GM19372 (cell line): Measurements from ENCODE around the gene ZYX.
"Not testable (repeated sequence)": the region's sequence is repeated elsewhere in the genome, so short reads cannot be mapped to it uniquely, and the experiment has no call there.

Experiments used
- ATAC-seq: cut with Tn5 transposase; IDR thresholded peaks from one replicate; pipeline ENCODE4 v1.9.1; 2021; ENCODE audit warnings: mild to moderate bottlenecking, low read depth, moderate library complexity; ENCODE audit not compliant: unreplicated experiment

The ZYX gene

DNA sequence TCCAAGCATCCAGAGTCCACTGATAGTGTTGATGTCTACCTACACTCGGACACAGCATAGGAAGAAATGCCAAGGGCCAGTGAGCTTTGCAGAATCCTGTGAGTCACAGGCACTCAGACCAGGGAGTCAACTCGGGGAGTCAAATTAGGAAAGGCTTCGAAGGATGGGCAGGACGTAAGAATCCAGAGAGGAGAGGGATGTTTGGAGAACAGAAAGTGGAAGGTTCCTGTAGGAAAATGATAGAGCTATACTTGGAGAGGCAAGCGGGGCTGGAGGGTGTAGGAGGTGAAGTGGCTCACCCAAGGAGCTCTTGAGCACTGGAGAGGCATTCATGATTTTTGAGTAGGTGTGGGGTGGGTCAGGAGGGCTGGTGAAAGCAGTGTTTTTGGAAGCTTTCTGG, 3.0 kb downstream of the ZYX start:
- no peak for ATAC-seq

DNA sequence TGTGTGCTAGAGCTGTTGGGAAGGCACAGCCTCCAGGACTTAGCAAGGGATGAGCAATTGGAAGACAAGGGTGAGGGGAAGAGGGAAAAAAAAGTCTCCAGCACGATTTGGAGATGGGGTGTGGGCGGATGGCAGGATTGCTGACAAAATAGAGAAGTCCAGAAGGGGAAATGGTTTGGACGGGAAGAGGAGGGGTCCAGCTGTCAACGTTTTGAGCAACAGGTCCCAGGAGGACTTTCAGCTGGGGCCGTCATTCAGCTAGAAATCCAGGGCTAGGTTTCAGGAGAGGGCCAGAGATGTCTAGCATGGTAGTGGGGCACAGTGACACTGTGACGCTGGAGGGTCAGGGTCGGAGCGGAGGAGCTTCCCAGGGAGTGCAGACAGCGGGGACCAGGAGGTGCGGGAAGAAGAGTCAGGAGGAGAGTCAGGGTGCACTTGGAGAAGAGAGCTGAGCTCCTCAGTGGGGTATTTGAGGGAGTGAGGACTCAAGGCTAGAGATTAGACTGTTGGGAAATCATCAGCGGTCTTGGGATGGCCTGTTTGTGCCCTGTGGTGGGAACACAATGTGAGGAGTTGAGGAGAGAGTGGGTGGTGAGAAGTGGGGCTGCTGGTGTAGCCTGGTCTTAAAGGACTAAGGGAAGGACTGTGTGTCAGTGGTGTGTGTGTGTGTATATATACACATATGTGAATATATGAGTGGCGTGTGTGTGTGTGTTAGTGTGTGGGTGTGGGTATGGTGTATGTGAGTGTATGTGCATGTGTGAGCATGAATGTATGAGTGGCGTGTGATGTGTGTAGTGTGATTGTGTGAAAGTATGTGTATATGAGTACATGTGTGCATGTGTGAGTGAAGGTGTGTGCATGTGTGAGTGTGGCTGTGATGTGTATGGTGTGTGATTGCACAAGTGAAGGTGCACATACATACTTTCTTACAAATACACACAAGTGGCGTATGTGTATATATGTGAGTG, 3.8 kb downstream of the ZYX start:
- ATAC-seq = no peak

DNA sequence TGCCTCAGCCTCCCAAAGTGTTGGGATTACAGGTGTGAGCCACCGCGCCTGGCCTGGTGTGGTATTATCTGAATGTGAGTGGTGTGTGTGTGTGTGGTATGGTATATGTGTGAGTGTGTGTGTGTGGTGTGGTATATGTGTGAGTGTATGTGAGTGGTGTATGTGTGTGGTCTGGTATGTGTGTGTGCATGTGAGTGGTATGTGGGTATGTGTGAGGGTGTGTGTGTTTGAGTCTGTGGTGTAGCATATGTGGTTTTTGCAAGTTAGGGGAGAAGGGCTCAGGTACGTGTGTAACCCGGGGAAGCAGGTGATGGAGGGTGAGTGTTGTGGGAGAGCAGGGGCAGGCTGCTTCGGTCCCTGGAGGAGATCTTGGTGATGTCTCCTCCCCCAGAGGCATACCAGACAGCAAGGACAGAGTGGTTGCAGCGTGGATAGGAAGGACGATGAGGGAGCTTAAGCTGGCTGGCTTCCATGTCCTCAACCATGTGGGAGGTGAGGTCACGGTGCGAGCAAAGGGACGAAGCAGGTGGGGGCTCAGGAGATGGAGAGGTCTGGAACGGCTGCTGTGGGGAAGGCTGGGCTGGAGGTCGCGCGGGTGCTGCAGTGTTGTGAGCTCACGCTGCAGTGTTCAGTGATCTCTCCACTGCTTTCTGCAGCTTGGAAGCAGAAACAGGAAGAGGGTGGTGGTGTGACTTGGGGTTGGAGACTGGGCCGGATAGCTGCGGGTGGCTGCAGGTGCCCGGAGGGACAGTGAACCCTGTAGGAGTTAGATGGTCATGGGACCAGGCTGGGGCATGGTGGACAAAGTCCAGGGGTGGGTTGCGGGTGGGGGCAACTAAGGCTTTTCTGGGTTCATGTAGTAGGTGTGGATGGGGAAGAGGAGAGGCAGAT, 5.0 kb downstream of the ZYX start:
- no peak for ATAC-seq

DNA sequence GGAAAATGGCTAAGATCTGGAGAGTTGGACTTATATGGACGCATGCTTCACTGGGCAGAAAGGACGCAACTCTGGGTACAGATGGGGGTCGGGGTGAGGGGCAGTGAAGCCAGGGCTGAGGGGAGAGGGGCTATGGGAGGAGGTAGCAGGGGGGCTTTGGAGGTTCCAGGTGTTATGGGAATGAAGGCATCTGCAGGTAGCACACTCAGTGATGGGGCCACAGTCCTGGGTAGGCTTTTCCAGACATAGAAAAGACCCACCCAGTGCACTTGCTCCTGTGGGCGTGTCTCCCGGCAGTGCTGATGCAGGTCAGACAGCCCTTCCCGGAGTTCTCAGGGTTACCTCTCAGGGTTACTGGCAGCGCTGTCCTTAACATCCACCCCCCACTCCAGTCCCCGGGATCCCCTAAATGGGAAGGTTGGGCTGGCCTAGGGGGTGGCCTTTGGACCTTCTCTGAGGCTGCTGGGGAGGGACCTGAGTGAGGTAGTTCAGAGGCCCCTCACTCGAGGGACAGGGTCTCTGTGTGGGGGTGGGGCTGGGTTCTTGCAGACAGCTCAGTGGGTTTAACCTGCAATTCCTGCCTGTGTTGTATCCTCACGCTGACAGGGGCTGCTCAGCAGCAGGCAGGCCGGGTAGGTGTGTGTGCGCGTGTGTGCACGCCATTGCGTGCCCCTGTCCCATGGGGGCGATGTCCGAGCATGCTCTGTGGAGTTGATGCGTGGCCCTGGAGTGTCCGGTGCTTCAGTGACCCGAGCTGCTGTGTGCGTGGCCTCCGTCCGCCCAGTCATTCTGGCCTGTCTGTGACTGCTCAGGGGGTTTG, 6.2 kb downstream of the ZYX start:
- ATAC-seq = no peak

DNA sequence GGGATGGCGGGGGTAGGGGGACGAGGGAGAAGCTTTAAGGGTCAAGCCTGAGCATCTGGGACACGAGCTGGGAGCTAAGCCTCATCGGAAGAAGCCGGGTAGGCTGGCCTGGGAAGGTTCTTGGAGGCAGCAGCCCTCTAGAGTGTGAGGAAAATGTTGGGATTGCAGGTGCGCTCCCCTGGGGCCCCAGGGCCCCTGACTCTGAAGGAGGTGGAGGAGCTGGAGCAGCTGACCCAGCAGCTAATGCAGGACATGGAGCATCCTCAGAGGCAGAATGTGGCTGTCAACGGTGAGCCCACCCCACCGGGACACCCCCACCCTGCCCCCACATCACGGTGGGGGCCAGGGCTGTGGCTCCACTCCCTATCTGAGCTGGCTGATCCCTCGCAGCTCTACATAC, 6.9 kb downstream of the ZYX start:
- ATAC-seq = no peak

DNA sequence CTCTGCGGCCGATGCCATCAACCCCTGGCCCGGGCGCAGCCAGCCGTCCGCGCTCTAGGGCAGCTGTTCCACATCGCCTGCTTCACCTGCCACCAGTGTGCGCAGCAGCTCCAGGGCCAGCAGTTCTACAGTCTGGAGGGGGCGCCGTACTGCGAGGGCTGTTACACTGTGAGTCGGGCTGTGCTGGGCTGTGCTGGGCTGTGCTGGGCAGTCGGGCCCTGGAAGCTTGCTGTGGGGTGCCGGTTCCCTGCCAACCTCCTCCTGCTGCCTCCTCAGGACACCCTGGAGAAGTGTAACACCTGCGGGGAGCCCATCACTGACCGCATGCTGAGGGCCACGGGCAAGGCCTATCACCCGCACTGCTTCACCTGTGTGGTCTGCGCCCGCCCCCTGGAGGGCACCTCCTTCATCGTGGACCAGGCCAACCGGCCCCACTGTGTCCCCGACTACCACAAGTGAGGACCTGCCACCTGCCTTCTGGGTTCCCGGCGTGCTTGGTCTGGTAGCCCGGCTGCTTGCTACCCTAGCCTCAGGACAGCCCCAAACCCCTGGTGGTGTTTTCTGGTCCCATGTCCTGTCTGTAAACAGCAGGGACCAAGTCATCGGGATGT, 7.5 kb downstream of the ZYX start:
- ATAC-seq = no peak

DNA sequence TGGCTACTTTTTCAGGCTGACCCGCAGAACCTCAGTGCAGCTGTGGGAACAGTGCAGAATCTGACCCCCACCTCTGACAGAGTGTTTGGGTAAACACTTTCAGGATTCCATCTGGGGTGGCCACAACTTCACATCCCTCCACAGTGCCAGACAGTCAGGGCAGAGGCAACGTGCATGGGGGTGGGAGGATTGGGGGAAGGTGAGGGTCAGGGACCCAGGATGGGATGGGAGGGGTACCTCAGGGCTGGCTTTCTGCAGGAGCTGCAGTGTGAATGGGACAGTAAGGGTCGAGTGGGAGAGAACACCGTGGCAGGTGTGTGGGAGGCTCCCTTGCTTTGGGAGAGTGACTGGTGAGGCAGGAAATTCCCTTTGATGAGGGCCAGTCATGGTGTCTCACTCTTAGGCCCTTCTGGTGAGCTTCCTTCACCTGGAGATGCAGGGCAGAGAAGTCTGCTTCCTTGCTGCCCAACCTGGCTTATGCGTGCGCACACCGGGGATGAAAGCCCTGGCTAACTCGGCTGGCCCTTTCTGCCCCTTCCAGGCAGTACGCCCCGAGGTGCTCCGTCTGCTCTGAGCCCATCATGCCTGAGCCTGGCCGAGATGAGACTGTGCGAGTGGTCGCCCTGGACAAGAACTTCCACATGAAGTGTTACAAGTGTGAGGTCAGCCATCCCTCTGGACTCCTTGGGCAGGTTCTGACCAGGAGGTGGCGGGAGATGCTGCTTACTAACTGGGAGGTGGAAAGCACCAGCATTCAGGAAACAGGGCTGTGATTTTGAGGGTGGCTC, 8.4 kb downstream of the ZYX start:
- no peak for ATAC-seq

DNA sequence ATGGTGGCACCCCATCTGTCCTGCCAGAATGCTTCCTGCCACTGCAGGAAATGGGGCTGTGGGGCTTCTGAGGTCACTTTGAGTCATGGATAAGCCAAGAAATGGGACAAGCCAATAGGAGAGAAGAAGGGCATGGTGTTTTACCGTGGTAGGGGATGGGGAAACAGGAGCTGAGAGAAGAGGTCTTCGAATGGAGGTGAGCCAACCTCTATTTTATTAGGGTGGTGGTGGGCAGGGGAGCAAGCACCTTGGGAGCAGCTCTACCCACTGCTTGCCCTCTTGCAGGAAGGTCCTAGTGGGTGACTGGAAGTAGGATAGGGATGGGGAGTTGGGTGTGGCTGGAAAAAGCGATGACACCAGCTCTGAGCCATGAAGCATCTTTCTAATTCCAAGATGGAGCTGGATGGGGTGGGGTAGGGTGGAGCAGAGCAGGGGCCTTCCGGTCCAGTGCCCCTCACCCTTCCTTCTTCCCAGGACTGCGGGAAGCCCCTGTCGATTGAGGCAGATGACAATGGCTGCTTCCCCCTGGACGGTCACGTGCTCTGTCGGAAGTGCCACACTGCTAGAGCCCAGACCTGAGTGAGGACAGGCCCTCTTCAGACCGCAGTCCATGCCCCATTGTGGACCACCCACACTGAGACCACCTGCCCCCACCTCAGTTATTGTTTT, 9.1 kb downstream of the ZYX start:
- no peak for ATAC-seq

DNA sequence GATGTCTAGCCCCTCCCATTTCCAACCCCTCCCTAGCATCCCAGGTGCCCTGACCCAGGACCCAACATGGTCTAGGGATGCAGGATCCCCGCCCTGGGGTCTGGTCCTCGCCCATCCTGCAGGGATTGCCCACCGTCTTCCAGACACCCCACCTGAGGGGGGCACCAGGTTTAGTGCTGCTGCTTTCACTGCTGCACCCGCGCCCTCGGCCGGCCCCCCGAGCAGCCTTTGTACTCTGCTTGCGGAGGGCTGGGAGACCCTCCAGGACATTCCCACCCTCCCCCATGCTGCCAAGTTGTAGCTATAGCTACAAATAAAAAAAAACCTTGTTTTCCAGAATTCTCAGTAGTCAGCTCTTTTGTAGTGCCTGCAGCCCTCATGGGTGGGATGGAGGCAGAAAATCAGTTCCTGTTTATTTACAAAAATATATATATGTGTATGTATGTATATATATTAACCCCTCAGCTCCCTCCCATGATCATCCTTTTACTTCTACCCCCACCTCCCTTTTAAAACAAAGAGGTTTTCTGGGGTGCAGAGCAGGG, 9.7 kb downstream of the ZYX start:
- ATAC-seq = no peak

DNA sequence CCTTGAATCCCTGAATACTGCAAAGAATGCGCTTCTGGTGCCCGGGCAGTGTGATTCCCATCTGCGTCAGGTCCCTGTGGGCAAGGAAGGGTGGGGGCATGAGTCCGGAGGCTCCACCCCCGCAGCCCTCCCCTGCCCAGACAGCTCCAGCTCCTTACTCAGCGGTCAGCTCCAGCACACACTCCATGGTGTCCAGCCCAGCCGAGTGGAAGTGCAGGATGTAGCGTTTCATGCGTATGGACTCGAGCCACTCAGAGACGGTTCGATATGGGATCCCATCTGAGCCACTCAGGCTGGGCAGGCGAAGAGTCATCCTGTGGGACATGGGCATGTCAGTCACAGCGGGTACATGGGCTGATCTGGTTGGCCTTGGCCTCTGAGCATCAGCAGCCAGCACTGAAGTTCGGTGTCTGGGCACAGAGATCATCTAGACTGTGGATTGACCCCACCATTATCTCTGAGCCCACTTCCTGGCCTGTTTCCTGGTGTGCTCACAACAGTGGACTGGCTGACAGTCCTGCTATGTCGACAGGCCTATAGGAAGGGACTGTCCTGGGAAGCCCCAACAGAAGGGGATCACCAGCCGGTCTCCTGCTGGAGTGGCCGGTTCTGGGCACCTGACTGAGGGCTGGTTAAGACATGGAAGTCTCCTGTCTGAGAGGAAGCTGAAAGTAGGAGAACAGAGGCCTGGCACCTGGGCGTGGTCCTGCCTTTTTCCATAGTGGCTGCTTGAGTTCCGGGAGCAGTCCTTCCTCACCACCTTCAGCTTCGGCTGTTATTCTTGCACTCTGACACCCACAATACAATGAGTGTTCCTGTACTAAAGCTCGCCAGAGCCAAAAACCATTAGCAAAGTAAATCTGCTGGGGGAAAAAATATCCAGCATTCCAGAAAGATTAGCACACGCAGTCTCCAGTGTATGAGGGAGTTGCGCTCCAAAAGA, 10.6 kb downstream of the ZYX start:
- ATAC-seq = no peak

DNA sequence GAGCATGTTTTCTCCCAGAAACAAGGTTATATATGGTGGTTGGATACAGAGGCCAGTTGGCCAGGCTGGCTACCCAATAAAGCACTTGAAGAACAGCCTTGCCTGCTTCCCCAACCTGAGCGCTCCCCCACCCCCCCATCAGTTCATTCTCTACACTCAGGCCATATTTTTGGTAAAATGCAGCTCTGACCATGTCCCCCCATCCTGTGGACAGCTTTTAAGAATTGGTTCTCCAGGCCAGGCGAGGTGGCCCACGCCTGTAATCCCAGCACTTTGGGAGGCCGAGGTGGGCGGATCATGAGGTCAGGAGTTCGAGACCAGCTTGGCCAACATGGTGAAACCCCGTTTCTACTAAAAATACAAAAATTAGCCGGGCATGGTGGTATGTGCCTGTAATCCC, 11.3 kb downstream of the ZYX start:
- ATAC-seq = not testable (repeated sequence)

DNA sequence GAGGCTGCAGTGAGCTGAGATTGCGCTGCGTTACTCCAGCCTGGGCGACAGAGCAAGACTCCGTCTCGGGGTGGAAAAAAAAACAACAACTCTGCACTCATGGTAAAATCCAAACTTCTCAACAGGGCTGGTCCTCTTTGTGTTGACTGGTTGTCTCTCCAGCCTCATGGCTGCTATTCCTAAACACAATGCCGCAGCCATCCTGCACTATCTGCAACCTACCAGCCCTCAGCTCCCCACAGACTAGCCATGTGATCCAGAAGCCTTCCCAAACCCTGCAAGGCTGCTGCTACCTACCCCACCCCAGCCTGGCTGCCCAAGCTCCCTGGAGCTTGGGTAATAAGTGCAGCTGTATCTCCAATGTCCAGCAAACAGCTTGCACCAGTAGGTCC, 11.7 kb downstream of the ZYX start:
- no peak for ATAC-seq

DNA sequence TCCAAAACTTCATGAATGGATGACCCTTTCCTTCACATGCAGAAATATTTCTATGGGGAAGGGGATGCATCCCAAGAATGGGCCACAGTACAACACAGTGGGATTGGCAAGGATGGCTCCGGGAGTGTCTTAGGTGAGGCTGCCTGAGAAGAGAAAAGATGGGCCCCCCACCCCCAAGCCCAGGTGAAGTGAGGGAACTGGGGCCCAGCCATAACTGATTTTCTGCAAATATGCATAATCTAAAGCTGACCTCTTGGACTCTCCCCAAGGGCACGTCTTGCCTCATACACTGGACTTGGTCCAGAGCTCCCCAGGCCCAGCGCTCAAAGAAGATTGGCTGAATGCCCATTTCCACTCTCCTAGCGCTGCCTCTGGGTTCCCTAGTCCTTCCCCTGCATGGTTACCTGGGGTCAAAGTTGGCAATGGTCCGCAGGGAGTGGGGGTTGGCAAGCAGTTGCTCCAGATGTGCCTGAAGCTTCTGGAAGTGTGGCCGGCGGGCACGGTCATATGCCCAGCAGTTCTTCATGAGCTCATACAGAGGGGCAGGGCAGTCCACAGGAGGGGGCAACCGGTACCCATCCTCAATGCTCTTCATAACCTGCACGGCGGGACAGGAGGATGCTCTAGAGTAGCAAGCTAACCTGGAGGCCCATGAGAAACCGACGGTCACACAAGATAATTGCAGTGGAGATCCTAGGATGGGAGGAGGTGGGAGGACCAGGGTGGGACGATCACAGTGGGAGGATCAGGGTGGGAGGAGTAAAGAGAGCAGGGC, 12.3 kb downstream of the ZYX start:
- ATAC-seq = no peak

DNA sequence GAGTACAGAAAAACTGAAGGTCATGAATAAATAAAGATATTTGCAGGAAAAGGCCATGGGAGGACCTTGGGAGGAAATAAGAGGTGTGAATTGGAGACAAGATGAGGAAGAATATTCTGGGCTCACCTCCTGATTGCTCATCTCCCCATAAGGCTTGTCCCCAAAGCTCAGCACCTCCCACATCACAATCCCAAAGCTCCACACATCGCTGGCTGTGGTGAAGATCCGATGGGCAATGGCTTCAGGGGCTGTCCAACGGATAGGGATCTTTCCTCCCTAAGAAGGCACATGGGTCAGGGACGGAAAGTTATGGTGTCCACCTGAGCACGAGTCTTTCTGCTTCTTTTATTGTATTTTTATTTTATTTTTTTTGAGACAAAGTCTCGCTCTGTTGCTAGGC, 12.9 kb downstream of the ZYX start:
- no peak for ATAC-seq

DNA sequence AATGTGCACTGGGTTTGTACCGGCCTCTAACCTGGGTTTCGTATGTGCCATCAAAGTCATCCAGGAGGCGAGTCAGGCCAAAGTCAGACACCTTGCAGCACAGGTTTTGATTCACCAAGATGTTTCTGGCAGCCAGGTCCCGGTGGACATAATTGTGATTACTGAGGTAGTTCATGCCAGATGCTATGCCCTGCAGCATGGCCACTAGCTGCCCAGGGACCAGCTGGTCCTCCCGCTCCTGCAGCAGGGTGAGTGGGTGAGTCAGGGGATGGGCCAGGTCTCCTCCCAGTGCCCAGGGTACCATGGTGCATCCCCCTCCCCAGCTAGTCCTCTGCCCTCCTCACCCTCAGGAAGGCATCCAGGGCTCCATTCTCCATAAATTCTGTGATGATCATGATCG, 13.6 kb downstream of the ZYX start:
- no peak for ATAC-seq

DNA sequence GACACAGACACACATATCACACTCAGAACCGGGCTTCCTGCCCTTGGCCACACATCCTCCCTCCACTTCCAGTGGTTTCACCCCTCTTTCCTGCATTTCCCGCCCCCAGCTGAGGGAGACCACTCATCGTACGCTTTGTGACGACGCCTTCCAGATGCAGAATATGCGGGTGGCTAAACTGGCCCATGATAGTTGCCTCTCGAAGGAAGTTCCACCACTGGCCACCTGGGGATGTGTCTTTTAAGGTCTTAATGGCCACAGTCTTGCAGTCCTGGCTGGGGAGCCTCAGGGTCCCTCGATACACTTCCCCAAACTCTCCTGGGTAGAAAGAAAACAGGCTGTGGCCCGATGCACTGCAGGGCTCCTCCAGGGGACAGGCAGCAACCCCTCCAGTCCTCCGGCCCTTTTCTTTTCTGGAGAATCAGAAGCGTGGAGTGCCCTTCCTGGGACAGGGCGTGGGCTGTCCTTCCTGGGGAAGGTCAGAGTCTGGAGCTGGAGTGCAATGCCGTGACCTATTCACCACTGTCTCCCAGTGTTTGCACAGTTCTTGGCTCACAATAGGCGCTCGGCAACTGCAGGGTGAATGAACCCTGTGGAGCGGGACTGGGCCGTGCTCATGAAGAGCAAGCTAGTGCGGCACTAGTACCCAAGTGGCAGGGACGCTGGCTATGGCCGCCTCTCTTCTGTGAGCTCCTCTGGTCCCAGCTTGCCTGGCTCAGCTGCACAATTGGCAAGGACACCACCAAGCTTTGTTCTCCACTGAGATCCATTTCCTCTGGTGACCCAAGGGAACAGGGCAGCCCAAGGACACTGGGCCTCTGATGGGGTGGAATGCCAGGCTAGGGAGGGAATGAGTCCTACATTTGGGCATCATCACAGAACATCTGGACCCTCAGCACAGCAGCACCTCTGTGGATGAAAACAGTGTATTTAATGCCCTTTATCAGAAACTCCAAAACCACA, 14.3 kb downstream of the ZYX start:
- no peak for ATAC-seq
